ENCODE measurements around the gene SLC35A2.

The SLC35A2 gene

GRCh38 chrX:48911412-48912182, at the start of gene SLC35A2:
Gene SLC35A2, minus strand, starts transcription at chrX:48911646. Its CDS starts 10 bp downstream, at chrX:48911636.
- peak; percentile 54 to 65 for DNase-seq (ENCODE audit: low read depth in 2 of 2)

GRCh38 chrX:48960291-48960690, 48.8 kb upstream of the SLC35A2 start:
- DNase-seq (ENCODE audit: low read depth in 2 of 2), result no peak

GRCh38 chrX:48958635-48959094, 47.2 kb upstream of the SLC35A2 start:
- no peak for DNase-seq (ENCODE audit: low read depth in 2 of 2)

GRCh38 chrX:48957827-48958634, 46.6 kb upstream of the SLC35A2 start:
- DNase-seq (ENCODE audit: low read depth in 2 of 2), result peak; percentile 71 to 87

GRCh38 chrX:48957477-48957826, 46.0 kb upstream of the SLC35A2 start, which contains the start of gene OTUD5:
Gene OTUD5, minus strand, starts transcription at chrX:48957607. Its CDS starts 37 bp downstream, at chrX:48957570.
- DNase-seq (ENCODE audit: low read depth in 2 of 2), result peak in 1 of 2 donors; percentile 50

GRCh38 chrX:48956728-48957414, 45.4 kb upstream of the SLC35A2 start:
- no peak for DNase-seq (ENCODE audit: low read depth in 2 of 2)

- DNase-seq (ENCODE audit: low read depth in 2 of 2), result no peak
Observed at GRCh38 chrX:48948589-48948988, 37.1 kb upstream of the SLC35A2 start.

GRCh38 chrX:48945517-48946348, 34.3 kb upstream of the SLC35A2 start:
- no peak for DNase-seq (ENCODE audit: low read depth in 2 of 2)

GRCh38 chrX:48942895-48943294, 31.4 kb upstream of the SLC35A2 start:
- DNase-seq (ENCODE audit: low read depth in 2 of 2), result no peak

GRCh38 chrX:48940404-48940955, 29.0 kb upstream of the SLC35A2 start:
- DNase-seq (ENCODE audit: low read depth in 2 of 2), result no peak

- no peak for DNase-seq (ENCODE audit: low read depth in 2 of 2)
Observed at GRCh38 chrX:48939524-48940228, 28.2 kb upstream of the SLC35A2 start.

GRCh38 chrX:48938721-48939425, 27.4 kb upstream of the SLC35A2 start:
- DNase-seq (ENCODE audit: low read depth in 2 of 2), result peak in 1 of 2 donors; percentile 36

- DNase-seq (ENCODE audit: low read depth in 2 of 2), result peak; percentile 60 to 71
Observed at GRCh38 chrX:48937054-48937907, 25.8 kb upstream of the SLC35A2 start.

- DNase-seq (ENCODE audit: low read depth in 2 of 2), result no peak
Observed at GRCh38 chrX:48936429-48937053, 25.1 kb upstream of the SLC35A2 start.

GRCh38 chrX:48935301-48935670, 23.8 kb upstream of the SLC35A2 start:
- no peak for DNase-seq (ENCODE audit: low read depth in 2 of 2)

- no peak for DNase-seq (ENCODE audit: low read depth in 2 of 2)
Observed at GRCh38 chrX:48934581-48935300, 23.3 kb upstream of the SLC35A2 start.

GRCh38 chrX:48933757-48934156, 22.3 kb upstream of the SLC35A2 start:
- no peak for DNase-seq (ENCODE audit: low read depth in 2 of 2)
